Hepatocyte (in vitro differentiated cells): ENCODE measurements around the gene ATP6V0B. TPM values are rescaled to one million over a fixed set of nuclear protein-coding genes. Genes with fewer than 3 reads are reported as not detected.

Source experiments
- DNase-seq: peaks from one replicate; pipeline ENCODE4 v3.0.0-alpha.2; 2016; ENCODE audit warnings: low spot score
- H2AFZ ChIP-seq: fragments of 200-600 bp; sonication (generic); 2 replicates; pipeline ENCODE4 v1.6.0; 2016; ENCODE audit warnings: antibody characterized with exemption, mild to moderate bottlenecking
- H3K27ac ChIP-seq: fragments of 200-600 bp; sonication (generic); 2 replicates; pipeline ENCODE4 v1.5.1; 2016; ENCODE audit warnings: mild to moderate bottlenecking
- H3K27me3 ChIP-seq: fragments of 200-600 bp; sonication (generic); 2 replicates; pipeline ENCODE4 v1.6.1; 2016
- H3K36me3 ChIP-seq: fragments of 200-600 bp; sonication (generic); replicated peaks from 2 replicates; pipeline ENCODE4 v1.5.1; 2016; ENCODE audit warnings: low read depth; ENCODE audit not compliant: insufficient read depth
- H3K4me1 ChIP-seq: fragments of 200-600 bp; sonication (generic); 2 replicates; pipeline ENCODE4 v1.5.1; 2016; ENCODE audit warnings: mild to moderate bottlenecking, moderate library complexity; ENCODE audit not compliant: insufficient read depth
- H3K4me2 ChIP-seq: fragments of 200-600 bp; sonication (generic); 2 replicates; pipeline ENCODE4 v1.6.0; 2016
- H3K4me3 ChIP-seq: fragments of 200-600 bp; sonication (generic); 2 replicates; pipeline ENCODE4 v1.5.1; 2016; ENCODE audit warnings: mild to moderate bottlenecking
- H3K79me2 ChIP-seq: fragments of 200-600 bp; sonication (generic); 2 replicates; pipeline ENCODE4 v1.6.0; 2017; ENCODE audit warnings: mild to moderate bottlenecking
- H3K9me2 ChIP-seq: fragments of 200-600 bp; sonication (generic); replicated peaks from 2 replicates; pipeline ENCODE4 v1.6.0; 2017; ENCODE audit warnings: mild to moderate bottlenecking; ENCODE audit not compliant: insufficient read depth
- H3K9me3 ChIP-seq: fragments of 200-600 bp; sonication (generic); 2 replicates; pipeline ENCODE4 v1.5.1; 2016; ENCODE audit warnings: low read depth, mild to moderate bottlenecking
- H4K20me1 ChIP-seq: fragments of 200-600 bp; sonication (generic); 2 replicates; pipeline ENCODE4 v1.6.0; 2016; ENCODE audit warnings: mild to moderate bottlenecking; ENCODE audit not compliant: insufficient read depth, poor library complexity, severe bottlenecking
- CTCF ChIP-seq: fragments of 200-600 bp; sonication (generic); IDR thresholded peaks from 2 replicates; pipeline ENCODE4 v1.5.1; 2016; ENCODE audit warnings: antibody characterized with exemption, mild to moderate bottlenecking; ENCODE audit not compliant: poor library complexity
- EZH2 ChIP-seq: fragments of 200-600 bp; sonication (generic); IDR thresholded peaks from 2 replicates; pipeline ENCODE4 v1.6.1; 2016; ENCODE audit warnings: antibody characterized with exemption, mild to moderate bottlenecking, borderline replicate concordance
- EZH2phosphoT487 ChIP-seq: fragments of 200-600 bp; sonication (generic); IDR thresholded peaks from one replicate; pipeline ENCODE4 v1.6.1; 2018; ENCODE audit warnings: antibody characterized with exemption, mild to moderate bottlenecking, low read depth, moderate library complexity; ENCODE audit not compliant: unreplicated experiment, severe bottlenecking
- WGBS: methylation state at CpG from one replicate; pipeline ENCODE4 v1.1.6; 2016; ENCODE audit warnings: low lambda C conversion rate; ENCODE audit errors: missing lambda C conversion rate; 5-methylcytosine and 5-hydroxymethylcytosine counted together
- polyA plus RNA-seq: library from polyadenylated mRNA; unstranded; fragments of >200 nt; fragmentation: Nextera tagmentation; extraction: Ambion mirVana; gene quantifications from 2 replicates; pipeline ENCODE4 v1.2.1, GENCODE V29; 2016
- total RNA-seq: library from RNA; depleted of rRNA; stranded (reverse); fragments of >200 nt; gene quantifications from 2 replicates; pipeline ENCODE4 v1.2.3, GENCODE V29; 2014

ATP6V0B gene
- total and polyA plus RNA-seq, 2 experiments from 2014 or later, result 195 to 366 TPM

- Histone ChIP-seq H3K27ac (no peak overlapping the region), H3K27me3 (no peaks in the 10 kb centered on the region), H3K4me3 (no peak overlapping the region), H3K79me2 (no peaks in the 10 kb centered on the region), H3K9me2 (no peaks in the 10 kb centered on the region), H3K4me2 (no peak overlapping the region), H3K36me3 (no peaks in the 10 kb centered on the region), H2AFZ (no peak overlapping the region), H3K9me3 (no peaks in the 10 kb centered on the region), H4K20me1 (no peaks in the 10 kb centered on the region), H3K4me1 (peaks cover 10% of the 10 kb centered on the region)
- 76% methylated on average over 8 of the region's 8 CpGs for WGBS
- no peak for DNase-seq
- TF ChIP-seq EZH2phosphoT487 (no peak), EZH2 (no peak), CTCF (no peak)
Observed at GRCh38 chr1:44000122-44000665, 25.4 kb downstream of the ATP6V0B start.

GRCh38 chr1:44002165-44002564 lies 27.4 kb downstream of the ATP6V0B start:
- no peak overlapping the region for H2AFZ ChIP-seq
- TF ChIP-seq EZH2 (no peak), CTCF (no peak)
- H4K20me1 ChIP-seq, result no peaks in the 10 kb centered on the region
- peaks cover 7% of the 10 kb centered on the region for H3K4me1 ChIP-seq
- no peaks in the 10 kb centered on the region for H3K27me3 ChIP-seq
- no peak overlapping the region for H3K4me3 ChIP-seq
- H3K4me2 ChIP-seq, result no peak overlapping the region
- H3K9me3 ChIP-seq, result no peaks in the 10 kb centered on the region
- no peaks in the 10 kb centered on the region for H3K79me2 ChIP-seq
- 88% methylated on average over 7 of the region's 8 CpGs for whole genome bisulfite sequencing
- H3K36me3 ChIP-seq, result no peaks in the 10 kb centered on the region
- H3K9me2 ChIP-seq, result no peaks in the 10 kb centered on the region
- H3K27ac ChIP-seq, result no peak overlapping the region
- DNase-seq, result no peak

DNA sequence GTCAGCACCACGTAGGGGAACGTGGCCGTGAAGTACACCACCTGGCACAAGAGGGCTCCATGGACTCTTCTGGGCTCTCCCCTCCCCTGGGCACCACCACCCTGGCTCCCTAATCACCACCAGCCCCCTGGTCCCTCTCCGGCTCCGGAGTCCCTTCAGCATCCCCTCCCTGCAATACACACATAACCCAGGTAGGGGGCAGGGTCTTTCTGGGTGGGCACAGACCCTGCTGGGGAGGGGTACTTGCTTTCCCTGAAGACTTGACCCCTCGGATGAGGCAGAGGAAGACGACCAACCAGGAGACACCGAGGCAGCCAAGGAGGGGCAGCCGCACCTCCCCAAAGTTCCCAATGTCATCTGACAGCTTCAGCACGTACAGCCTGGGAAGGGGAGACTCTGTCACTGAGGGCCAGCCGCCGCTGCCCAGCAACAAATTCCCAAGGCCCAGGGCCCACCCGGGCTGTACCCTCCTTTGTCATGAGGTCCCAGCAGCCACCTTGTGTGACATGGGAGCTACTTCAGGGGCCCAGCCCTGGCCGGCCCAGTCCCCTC lies 27.9 kb downstream of the ATP6V0B start:
- TF ChIP-seq EZH2, result no peak
- TF ChIP-seq CTCF, result no peak
- TF ChIP-seq EZH2phosphoT487, result no peak
- H3K27ac ChIP-seq, result no peak overlapping the region
- H3K79me2 ChIP-seq, result no peaks in the 10 kb centered on the region
- H3K27me3 ChIP-seq, result no peaks in the 10 kb centered on the region
- no peaks in the 10 kb centered on the region for H3K36me3 ChIP-seq
- 87% methylated on average over 14 of the region's 14 CpGs for WGBS
- no peaks in the 10 kb centered on the region for H4K20me1 ChIP-seq
- H3K4me3 ChIP-seq, result no peak overlapping the region
- no peaks in the 10 kb centered on the region for H3K9me3 ChIP-seq
- H3K4me2 ChIP-seq, result no peak overlapping the region
- no peak overlapping the region for H2AFZ ChIP-seq
- peaks cover 1% of the 10 kb centered on the region for H3K4me1 ChIP-seq
- no peak for DNase-seq
- no peaks in the 10 kb centered on the region for H3K9me2 ChIP-seq

DNA sequence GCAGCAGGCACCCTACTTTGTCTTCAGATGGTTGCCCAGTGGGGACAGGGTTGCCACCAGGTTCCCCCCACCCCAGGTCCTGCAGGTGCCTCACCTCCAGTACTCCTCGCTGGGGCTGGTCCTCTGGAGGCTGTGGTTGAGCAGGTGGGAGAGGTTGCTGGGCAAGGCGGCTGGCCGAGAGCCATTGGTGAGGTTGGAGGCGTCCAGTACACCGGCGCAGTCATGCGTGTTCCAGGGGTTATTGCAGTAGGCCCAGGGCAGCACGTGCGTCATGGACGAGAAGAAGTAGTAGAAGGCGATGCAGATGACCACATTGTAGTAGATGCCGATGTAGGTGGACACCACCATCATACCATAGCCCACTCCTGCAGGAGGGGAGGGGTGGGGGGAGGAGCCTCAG lies 33.5 kb downstream of the ATP6V0B start:
- 94% methylated on average over 12 of the region's 12 CpGs for WGBS
- DNase-seq, result no peak
- TF ChIP-seq EZH2 (no peak), CTCF (no peak), EZH2phosphoT487 (no peak)

More for the DNA sequence above, 33.5 kb downstream of the ATP6V0B start:
- H3K9me2 ChIP-seq, result no peaks in the 10 kb centered on the region
- no peak overlapping the region for H2AFZ ChIP-seq
- H3K4me2 ChIP-seq, result no peak overlapping the region
- H3K4me3 ChIP-seq, result no peak overlapping the region
- H3K79me2 ChIP-seq, result no peaks in the 10 kb centered on the region
- H3K36me3 ChIP-seq, result no peaks in the 10 kb centered on the region
- no peaks in the 10 kb centered on the region for H3K27me3 ChIP-seq
- H4K20me1 ChIP-seq, result no peaks in the 10 kb centered on the region
- no peaks in the 10 kb centered on the region for H3K9me3 ChIP-seq
- H3K4me1 ChIP-seq, result no peaks in the 10 kb centered on the region
- H3K27ac ChIP-seq, result no peak overlapping the region
